Measurements from ENCODE around the gene ZNF324B. TPM values are rescaled to one million over a fixed set of nuclear protein-coding genes. Genes with fewer than 3 reads are reported as not detected.
"Not testable (repeated sequence)": the region's sequence is repeated elsewhere in the genome, so short reads cannot be mapped to it uniquely, and the experiment has no call there.

The ZNF324B gene
- total RNA-seq, 1 experiment from 2014 or later = 7.2 TPM

GRCh38 chr19:58483776-58484175 is 32.4 kb downstream of the ZNF324B start:
- H3K4me3 Mint-ChIP-seq (ENCODE audit: unreplicated experiment) = no peak overlapping the region
- BruUV-seq (replicated peaks) = no TSS peak
- POLR2A ChIA-PET = interaction anchor here (0.6 to 1.1 kb wide), 3 partner anchors 30 to 156 kb away, joined by 3 to 4 read pairs (median 3); partner anchors contain the start of gene ZBTB45
- DNase-seq (ENCODE audit: unreplicated experiment) = no peak
- H3K27ac Mint-ChIP-seq (ENCODE audit: low read depth, unreplicated experiment) = no peak overlapping the region
- intact Hi-C loops (cut with micrococcal nuclease) = no loop called here
- H3K9me3 Mint-ChIP-seq (ENCODE audit: unreplicated experiment) = no peaks in the 10 kb centered on the region
- CTCF ChIA-PET = interaction anchor here (0.6 kb wide), 2 partner anchors 21 to 29 kb away, joined by 3 read pairs; no protein-coding TSS in a partner anchor
- H3K36me3 Mint-ChIP-seq (ENCODE audit: insufficient read depth, unreplicated experiment) = peaks cover 26% of the 10 kb centered on the region
- H3K4me1 Mint-ChIP-seq (ENCODE audit: insufficient read depth, unreplicated experiment) = no peaks in the 10 kb centered on the region
- no peak for TF ChIP-seq CTCF (IDR thresholded peaks at IDR 0.05; ENCODE audit: unreplicated experiment)
- H3K27me3 Mint-ChIP-seq (ENCODE audit: insufficient read depth, unreplicated experiment) = no peaks in the 10 kb centered on the region

DNA sequence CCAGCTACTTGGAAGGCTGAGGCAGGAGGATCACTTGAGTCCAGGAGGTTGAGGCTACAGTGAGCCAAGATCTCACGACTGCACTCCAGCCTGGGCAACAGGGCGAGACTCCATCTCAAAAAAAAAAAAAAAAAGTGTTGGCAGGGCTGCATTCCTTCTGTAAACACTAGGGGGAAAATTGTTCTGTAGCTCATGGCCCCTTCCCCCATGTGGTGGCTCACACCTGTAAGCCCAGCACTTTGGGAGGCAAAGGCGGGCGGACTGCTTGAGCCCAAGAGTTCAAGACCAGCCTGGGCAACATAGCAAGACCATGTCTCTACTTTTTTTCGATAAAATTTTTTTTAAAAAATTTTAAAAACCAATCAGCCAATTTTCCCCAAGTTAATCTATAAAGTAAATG is 32.9 kb downstream of the ZNF324B start:
- ChIA-PET POLR2A (interaction anchor here (0.6 to 1.1 kb wide), 4 partner anchors 14 to 156 kb away, joined by 3 to 4 read pairs (median 3); partner anchors contain the start of gene ZBTB45), CTCF (interaction anchor here (0.6 kb wide), 3 partner anchors 22 to 30 kb away, joined by 3 read pairs; no protein-coding TSS in a partner anchor)
- H3K27ac Mint-ChIP-seq (ENCODE audit: low read depth, unreplicated experiment); DNase-seq (ENCODE audit: unreplicated experiment); H3K4me3 Mint-ChIP-seq (ENCODE audit: unreplicated experiment); intact Hi-C loops (cut with micrococcal nuclease); H3K27me3 Mint-ChIP-seq (ENCODE audit: insufficient read depth, unreplicated experiment); H3K4me1 Mint-ChIP-seq (ENCODE audit: insufficient read depth, unreplicated experiment); BruUV-seq (replicated peaks); H3K9me3 Mint-ChIP-seq (ENCODE audit: unreplicated experiment): not testable (repeated sequence)
- H3K36me3 Mint-ChIP-seq (ENCODE audit: insufficient read depth, unreplicated experiment) = peaks cover 20% of the 10 kb centered on the region

DNA sequence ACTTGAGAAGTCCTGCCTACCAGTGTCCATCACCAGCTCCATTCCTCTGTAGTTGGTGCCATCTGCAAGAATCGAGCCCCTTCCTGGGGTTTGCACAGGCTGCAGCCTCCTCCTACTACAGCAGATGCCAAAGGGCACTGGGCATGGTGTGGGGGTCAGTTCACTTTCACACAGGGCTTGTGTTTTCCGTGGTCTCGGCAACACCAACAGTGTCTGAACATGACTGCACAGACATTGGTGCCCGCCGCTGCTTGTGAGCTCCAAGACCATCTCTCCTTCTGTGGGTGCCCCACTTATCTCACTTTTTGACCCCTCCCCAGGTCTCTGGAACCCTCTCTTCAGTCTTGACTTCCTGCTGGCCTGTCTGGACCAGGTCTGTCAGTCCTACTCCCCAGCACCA is 40.0 kb downstream of the ZNF324B start:
- no peak overlapping the region for H3K27ac Mint-ChIP-seq (ENCODE audit: low read depth, unreplicated experiment)
- DNase-seq (ENCODE audit: unreplicated experiment) = no peak
- no TSS peak for BruUV-seq (replicated peaks)
- no peaks in the 10 kb centered on the region for H3K4me1 Mint-ChIP-seq (ENCODE audit: insufficient read depth, unreplicated experiment)
- CTCF ChIA-PET = no interaction called here
- intact Hi-C loops (cut with micrococcal nuclease) = no loop called here
- POLR2A ChIA-PET = no interaction called here
- no peak for TF ChIP-seq CTCF (IDR thresholded peaks at IDR 0.05; ENCODE audit: unreplicated experiment)
- H3K4me3 Mint-ChIP-seq (ENCODE audit: unreplicated experiment) = no peak overlapping the region
- H3K9me3 Mint-ChIP-seq (ENCODE audit: unreplicated experiment) = no peaks in the 10 kb centered on the region
- no peaks in the 10 kb centered on the region for H3K27me3 Mint-ChIP-seq (ENCODE audit: insufficient read depth, unreplicated experiment)
- peaks cover 9% of the 10 kb centered on the region for H3K36me3 Mint-ChIP-seq (ENCODE audit: insufficient read depth, unreplicated experiment)

- TF ChIP-seq CTCF (IDR thresholded peaks at IDR 0.05; ENCODE audit: unreplicated experiment) = no peak
- Mint-ChIP-seq H3K9me3 (ENCODE audit: unreplicated experiment) (no peaks in the 10 kb centered on the region), H3K4me1 (ENCODE audit: insufficient read depth, unreplicated experiment) (no peaks in the 10 kb centered on the region), H3K27me3 (ENCODE audit: insufficient read depth, unreplicated experiment) (no peaks in the 10 kb centered on the region), H3K27ac (ENCODE audit: low read depth, unreplicated experiment) (no peak overlapping the region), H3K4me3 (ENCODE audit: unreplicated experiment) (no peak overlapping the region), H3K36me3 (ENCODE audit: insufficient read depth, unreplicated experiment) (peaks cover 9% of the 10 kb centered on the region)
- ChIA-PET POLR2A (no interaction called here), CTCF (no interaction called here)
- DNase-seq (ENCODE audit: unreplicated experiment) = no peak
- intact Hi-C loops (cut with micrococcal nuclease) = no loop called here
- no TSS peak for BruUV-seq (replicated peaks)
These were observed 40.8 kb downstream of the ZNF324B start for GRCh38 chr19:58492265-58492664.

DNA sequence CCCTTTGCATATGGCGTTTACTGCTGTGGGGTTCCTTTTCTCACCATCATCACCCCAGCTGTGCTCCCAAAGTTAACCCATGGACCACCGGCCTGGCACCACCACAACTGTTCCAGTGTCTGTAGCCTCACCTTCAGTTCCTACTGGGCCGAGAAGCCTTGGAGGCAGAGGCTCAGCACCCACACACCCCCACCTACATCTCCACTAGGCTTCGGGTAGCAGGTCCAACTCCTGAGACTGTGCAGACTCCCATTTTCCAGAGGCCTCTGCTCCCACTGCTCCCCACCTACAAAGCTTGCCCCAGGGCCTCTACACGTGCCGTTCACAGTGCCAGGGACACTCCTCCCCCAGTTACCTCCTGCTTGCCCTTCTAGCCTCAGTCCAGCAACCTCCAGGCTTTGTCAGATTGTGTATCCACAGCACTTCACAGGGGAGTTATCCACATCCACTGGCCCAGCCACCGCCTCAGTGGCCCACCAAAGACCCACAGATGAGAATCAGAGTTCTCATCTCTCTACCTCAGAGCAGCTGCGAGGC is 46.3 kb downstream of the ZNF324B start:
- Mint-ChIP-seq H3K27ac (ENCODE audit: low read depth, unreplicated experiment) (peak overlapping the region; percentile 57), H3K4me3 (ENCODE audit: unreplicated experiment) (peak overlapping the region; percentile 83), H3K9me3 (ENCODE audit: unreplicated experiment) (peaks cover 16% of the 10 kb centered on the region), H3K4me1 (ENCODE audit: insufficient read depth, unreplicated experiment) (peaks cover 17% of the 10 kb centered on the region), H3K36me3 (ENCODE audit: insufficient read depth, unreplicated experiment) (peaks cover 9% of the 10 kb centered on the region), H3K27me3 (ENCODE audit: insufficient read depth, unreplicated experiment) (no peaks in the 10 kb centered on the region)
- DNase-seq (ENCODE audit: unreplicated experiment) = no peak
- BruUV-seq (replicated peaks) = no TSS peak
- POLR2A ChIA-PET = no interaction called here
- CTCF ChIA-PET = no interaction called here
- no peak for TF ChIP-seq CTCF (IDR thresholded peaks at IDR 0.05; ENCODE audit: unreplicated experiment)
- intact Hi-C loops (cut with micrococcal nuclease) = no loop called here
